ENCODE results near the gene ABL1. TPM values are rescaled to one million over a fixed set of nuclear protein-coding genes. Genes with fewer than 3 reads are reported as not detected.

ABL1 gene
- total RNA-seq, 1 experiment from 2014 or later, result 18.5 TPM

DNA sequence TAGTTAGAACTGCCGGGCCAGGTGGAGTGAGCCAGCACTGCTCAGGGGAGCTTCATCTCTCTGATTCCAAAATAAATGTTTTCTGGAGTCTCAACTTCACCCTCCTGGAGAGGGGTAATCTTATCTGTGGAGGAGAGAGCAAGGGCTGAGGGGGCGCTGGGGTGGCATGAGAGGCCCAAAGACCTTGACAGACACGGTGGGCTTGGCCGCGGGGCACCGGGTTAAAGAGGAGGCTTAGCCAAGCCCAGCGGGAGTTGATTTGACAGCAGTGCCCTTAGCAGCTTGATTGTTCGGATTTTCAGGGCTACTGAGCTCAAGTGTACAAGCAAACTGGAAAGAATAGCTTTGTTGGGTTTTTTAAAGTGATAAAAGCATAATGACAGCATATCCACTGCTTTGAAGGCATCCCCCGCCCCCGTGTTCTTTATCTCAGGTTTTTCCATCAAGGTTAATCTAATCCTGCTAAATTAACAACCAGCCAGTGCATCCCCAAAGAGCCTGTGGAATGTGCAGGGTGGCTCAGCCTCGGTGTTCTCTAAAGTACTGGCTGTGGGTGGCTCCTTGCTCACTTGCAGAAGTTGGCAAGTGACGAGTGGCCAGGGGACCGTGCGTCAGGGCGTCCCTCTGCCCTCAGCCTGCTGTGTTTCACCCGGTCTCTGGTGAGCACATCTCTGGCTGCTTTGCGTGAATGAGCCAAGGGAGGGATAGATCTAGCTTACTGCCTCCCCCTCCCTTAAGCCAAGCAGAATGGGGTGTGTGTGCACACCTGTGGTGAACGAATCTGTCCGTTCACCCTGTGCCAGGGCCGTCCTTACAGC is 56.0 kb downstream of the ABL1 start:
- DNase-seq (ENCODE audit: low spot score), result no peak

DNA sequence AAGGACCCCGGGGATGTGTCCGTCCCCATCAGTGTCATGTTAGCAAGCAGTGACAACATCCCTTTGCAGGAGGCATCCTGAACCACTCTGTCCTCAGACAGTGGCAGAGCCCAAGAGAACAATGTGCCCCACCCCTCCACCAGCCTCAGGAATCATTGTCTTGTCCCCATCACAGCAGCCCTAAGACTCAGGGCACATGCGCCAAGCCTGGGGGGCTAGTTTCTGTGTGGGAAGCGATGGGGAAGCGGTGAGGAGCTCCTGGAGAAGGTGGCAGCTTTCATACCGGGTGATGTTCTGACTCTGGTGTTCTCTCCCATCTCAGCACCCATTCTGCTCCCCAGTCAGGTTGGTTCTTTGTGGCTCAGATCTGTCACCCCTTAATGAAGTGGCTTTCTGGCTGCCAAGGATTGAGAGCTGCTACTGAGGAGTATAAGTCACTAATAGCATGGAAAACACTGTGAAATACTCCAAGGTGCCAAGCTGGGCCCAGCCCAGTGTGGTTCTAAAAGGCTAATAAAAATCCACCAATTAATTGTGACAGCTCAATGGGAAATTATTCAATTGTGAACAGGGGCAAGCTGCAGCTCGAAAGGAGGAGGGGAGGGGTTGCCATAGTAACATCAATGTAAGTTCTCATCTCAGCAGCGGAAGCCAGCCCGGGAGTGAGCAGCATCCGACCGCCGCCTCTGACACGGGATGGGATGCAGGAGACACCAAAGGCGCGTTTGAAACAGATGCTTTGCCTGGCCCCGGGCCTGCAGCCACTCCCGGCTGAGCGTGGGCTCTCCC is 56.8 kb downstream of the ABL1 start:
- no peak for DNase-seq (ENCODE audit: low spot score)

- DNase-seq (ENCODE audit: low spot score), result no peak
Measured at GRCh38 chr9:130892477-130893304, 57.6 kb downstream of the ABL1 start.

DNA sequence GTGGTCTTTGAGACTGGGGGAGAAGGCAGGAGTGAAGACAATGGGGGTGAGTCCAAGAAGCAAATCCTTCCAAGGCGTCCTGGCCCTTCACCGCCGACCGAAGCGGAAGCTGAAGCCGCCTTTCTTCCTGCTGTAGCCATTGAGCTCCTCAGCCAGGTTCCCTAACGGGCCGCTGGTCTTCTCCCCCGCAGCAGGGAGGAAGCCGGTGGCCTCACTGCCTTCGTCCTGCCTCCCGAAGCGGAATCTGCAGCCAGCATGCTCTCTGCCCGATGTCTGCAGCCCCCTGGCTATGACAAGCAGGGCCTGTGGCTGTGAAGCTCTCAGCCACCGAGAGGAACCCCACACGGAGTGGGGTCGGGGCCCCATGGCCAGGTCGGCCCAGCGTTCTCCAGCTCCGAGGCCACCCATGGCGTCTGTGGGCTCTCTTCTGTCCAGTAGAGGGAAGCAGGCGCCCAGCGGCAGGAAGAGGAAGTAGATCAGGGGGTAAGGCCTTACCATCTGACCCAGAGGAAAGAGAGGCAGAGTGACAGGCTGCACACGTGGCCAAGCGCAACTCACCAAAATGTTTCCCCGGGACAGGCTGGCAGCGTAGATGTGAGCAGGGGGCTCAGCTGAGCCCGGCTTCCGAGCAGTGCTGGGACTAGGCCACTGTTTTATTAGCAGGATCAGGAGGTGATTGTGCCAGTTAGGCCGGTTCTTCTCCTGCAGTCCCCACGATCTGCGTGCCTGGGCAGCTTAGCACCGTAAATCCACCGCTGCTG is 58.5 kb downstream of the ABL1 start:
- no peak for DNase-seq (ENCODE audit: low spot score)

DNA sequence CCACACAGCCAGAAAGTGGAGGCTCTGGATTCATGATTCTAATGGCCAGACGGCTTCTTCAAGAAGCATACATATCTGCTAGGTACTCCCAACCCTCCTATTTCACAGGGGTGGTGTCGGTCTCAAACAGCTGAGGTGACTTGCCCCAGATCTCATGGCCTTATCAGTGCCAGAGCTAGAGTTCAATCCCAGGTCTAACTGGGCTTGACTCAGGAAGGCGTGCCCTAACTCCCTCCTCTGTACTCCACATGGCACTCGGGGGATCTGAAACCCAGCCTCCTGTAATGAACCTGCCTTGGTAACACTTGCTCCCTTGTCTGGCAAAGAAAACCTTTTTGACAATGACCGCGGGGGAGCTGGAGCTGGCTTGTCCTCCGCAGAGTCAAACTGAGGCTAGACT is 59.5 kb downstream of the ABL1 start:
- DNase-seq (ENCODE audit: low spot score), result no peak

DNA sequence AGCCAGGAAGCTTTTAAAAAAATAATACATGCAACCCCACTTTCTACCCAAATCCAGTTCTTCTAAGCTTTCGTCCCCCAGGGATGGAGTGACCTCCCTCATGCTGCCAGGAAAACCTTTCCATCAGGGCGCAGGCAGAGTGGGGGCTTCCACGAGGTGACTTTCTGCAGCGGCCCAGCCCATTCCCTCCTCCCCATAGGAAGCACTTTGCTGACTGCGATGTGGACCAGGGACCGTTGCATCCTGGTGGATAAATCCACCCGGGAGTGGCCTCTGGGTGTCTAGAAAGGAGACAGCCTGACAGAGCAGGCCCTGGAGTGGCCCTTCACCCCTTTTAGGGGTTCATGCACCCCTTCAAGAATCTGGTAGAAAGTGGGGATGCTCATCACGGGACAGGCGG is 60.0 kb downstream of the ABL1 start:
- DNase-seq (ENCODE audit: low spot score), result no peak

DNA sequence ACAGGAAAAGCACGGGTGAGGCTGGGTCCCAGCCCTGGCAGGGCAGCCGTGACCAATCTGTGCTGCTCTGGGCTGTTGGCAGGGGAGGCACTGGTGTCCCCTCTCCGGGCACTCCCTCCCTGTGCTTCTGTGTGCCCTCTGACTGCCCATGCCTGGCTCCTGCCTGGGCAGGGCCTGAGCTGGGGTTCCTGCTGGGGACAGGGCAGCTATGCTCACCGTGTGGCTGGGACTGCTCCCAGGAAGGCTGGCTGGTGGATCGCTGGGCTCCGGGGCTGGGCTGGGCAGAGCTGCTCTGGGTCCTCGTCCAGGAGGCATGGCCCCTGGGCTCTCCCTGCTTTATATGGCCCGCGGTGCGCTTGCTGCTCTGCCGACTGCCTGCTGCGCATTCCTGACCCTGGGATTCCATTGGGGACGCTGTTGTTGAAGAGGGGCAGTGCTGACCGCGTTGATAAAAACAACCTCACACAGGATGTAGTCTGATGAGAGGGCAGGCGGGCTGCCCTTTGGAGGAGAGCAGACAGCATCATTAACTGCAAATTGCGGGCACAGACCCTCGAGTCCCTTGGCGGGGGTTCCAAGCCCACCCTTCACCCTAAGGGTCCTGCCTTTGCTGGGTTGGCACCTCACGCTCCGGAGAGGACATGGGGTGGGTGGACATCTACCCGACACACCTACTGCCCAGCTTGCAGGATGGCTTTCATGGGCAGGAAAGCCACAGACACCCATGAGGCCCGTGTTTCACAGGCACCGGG is 60.6 kb downstream of the ABL1 start:
- DNase-seq (ENCODE audit: low spot score), result no peak

- DNase-seq (ENCODE audit: low spot score), result no peak
Measured at GRCh38 chr9:130896233-130897014, 61.4 kb downstream of the ABL1 start, which contains the start of gene QRFP. TSS of gene QRFP (minus strand) at chr9:130896812. CDS start at chr9:130893838, 2,974 bp downstream.

GRCh38 chr9:130897105-130897751 is 62.2 kb downstream of the ABL1 start:
- no peak for DNase-seq (ENCODE audit: low spot score)

DNA sequence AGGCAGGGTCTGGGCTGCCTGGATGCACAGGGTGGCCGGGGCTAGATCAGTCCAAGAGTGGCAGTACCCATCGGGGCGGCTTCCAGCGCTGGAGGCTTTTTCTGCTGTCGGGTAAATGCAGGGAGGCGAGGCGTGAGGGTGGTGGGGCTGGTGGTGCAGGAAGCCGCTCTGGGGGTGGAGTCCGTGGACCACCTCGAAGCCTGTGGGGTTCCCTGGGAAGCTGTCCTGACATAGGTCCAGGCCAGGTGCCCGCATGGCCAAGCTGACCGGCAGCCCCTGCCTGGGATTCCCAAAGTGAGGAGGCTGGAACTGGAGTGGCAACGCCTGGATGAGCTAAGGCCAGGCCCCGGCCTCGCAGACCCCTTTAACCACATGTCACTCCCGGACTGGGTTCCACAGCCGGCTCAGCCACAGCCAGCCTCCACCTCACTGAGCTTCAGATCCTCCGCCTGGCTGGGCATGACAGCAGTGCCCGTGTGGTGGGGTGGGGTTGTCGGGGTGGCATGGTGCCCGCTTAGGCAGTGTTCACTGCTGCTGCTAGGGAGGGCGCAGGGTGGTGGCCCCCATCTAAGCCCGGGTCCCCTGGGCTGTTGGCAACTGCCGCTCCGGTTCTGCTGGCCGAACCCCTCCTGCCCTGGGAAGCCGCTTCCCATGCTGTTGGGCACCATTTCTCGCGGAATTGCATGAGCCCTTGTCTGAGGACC is 62.9 kb downstream of the ABL1 start:
- no peak for DNase-seq (ENCODE audit: low spot score)

- no peak for DNase-seq (ENCODE audit: low spot score)
Measured at GRCh38 chr9:130898552-130898852, 63.4 kb downstream of the ABL1 start.

GRCh38 chr9:130899051-130899748 is 64.1 kb downstream of the ABL1 start:
- DNase-seq (ENCODE audit: low spot score), result no peak

- no peak for DNase-seq (ENCODE audit: low spot score)
Measured at GRCh38 chr9:130900701-130901497, 65.8 kb downstream of the ABL1 start.

- DNase-seq (ENCODE audit: low spot score), result no peak
Measured at GRCh38 chr9:130901498-130902203, 66.6 kb downstream of the ABL1 start.

GRCh38 chr9:130902204-130903185 is 67.4 kb downstream of the ABL1 start:
- no peak for DNase-seq (ENCODE audit: low spot score)
